GM10266 (cell line): ENCODE measurements around the gene SETBP1.
"Not testable (repeated sequence)": the region's sequence is repeated elsewhere in the genome, so short reads cannot be mapped to it uniquely, and the experiment has no call there.

Experiments used
- DNase-seq: peaks from one replicate; pipeline ENCODE4 v3.0.0; 2012; ENCODE audit errors: extremely low spot score
- TF ChIP-seq, protein P1 (sequence below): IDR thresholded peaks from 2 replicates; pipeline ENCODE4 v1.5.1; 2012; ENCODE audit warnings: mild to moderate bottlenecking, low read depth; ENCODE audit not compliant: control insufficient read depth, insufficient read depth; ENCODE audit errors: missing control alignments

Gene SETBP1

DNA sequence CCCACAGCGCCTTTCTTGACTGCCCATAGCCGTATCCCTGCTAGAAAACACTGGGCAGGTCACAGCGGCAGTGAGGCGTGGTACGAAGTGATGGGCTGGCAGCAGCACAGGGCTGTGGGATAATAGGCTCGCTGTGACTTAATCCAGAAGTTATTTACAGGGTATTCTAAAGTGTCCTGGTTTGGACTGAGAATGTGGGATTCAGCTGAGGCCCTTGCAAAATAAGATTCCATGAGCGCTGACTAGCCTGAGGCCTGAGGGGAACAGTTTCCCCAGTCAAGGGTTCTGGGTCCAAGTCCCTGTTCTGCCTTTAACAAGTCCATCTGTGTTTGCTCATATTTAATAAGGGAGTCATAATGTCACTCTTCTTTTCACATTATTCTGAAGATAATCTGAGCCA, 34.6 kb downstream of the SETBP1 start:
- DNase-seq, result no peak
- TF ChIP-seq, protein P1, sequence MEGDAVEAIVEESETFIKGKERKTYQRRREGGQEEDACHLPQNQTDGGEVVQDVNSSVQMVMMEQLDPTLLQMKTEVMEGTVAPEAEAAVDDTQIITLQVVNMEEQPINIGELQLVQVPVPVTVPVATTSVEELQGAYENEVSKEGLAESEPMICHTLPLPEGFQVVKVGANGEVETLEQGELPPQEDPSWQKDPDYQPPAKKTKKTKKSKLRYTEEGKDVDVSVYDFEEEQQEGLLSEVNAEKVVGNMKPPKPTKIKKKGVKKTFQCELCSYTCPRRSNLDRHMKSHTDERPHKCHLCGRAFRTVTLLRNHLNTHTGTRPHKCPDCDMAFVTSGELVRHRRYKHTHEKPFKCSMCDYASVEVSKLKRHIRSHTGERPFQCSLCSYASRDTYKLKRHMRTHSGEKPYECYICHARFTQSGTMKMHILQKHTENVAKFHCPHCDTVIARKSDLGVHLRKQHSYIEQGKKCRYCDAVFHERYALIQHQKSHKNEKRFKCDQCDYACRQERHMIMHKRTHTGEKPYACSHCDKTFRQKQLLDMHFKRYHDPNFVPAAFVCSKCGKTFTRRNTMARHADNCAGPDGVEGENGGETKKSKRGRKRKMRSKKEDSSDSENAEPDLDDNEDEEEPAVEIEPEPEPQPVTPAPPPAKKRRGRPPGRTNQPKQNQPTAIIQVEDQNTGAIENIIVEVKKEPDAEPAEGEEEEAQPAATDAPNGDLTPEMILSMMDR, result no peak

DNA sequence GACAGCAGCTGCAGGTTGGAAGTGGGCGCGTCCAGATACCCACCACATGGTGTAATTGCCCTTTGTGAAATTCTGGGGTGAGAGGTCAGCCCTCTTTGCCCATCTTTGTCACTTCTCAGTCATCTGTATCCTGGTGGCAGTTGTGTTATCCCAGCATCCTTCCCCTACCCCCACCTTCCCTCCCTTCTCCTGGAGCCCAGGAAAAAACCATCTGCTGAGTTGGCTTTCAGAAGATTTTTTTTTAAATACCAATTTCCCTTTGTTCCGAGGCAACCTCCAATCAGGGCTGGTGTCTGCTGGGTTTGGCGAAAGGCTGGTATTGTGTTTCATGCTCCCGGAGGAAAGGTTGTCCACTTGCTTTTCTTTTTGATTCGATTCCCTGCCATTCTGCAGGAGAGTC, 35.2 kb downstream of the SETBP1 start:
- TF ChIP-seq, protein P1, result no peak
- no peak for DNase-seq

DNA sequence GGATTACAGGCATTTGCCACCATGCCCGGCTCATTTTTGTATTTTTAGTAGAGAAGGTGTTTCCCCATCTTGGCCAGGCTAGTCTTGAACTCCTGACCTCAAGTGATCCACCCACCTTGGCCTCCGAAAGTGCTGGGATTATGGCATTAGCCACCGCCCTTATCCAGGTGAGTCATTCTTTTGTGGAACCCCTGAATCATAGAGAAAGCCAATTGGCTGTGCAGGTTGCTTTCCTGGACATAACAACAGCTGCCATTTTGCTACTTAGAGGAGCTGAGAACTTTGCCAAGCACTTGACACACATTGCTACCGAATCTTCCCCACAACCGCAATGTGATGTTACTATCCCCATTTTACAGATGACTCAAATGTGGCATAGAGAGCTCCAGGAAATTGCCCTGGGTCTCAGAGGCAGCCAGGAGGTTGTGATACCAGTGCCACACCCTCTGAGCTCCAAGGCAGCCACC, 36.0 kb downstream of the SETBP1 start:
- DNase-seq, result no peak

DNA sequence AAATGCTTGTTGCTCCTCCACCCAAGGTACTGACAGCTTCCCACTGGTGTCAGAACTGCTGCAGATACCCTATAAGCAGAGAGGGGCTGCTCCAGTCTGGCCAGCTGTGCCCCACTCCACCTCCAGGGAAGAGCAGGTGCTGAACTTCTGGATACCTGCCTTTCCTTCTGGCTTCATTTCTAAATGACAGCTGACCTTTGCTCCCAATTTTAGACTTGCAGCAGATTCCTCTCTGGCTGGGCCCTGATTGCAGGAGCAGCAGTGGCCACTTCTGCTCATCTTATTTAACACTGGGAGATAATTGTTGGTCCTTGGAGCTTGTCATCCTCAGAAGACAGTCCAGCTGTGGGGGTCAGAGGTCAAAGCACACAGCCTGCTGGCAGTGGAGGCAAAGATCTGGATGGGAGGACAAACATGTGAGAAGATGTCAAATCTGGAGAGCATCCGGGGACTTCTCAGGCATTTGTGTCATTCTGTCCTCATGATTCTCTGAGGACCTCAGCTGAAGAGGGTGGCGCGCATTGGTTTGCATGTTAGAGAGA, 38.9 kb downstream of the SETBP1 start:
- TF ChIP-seq, protein P1, result no peak
- DNase-seq, result no peak

More for the DNA sequence above, 36.0 kb downstream of the SETBP1 start:
- TF ChIP-seq, protein P1, result no peak

DNA sequence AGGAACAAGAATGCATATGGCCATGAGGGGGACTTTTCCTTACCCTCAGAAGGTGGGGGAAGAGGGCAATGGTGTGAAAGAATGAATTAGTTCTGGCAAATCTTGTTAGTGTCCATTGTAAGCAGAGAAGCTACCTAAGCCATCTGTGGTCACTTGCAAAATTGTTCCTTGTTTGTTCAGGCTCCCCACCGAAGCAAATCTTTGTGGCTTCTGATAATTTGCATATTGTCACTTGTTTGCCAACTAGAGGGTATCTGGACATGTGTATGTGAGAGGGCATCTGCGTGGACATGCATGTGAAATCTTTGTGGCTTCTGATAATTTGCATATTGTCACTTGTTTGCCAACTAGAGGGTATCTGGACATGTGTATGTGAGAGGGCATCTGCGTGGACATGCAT, 41.1 kb downstream of the SETBP1 start:
- DNase-seq, result not testable (repeated sequence)

DNA sequence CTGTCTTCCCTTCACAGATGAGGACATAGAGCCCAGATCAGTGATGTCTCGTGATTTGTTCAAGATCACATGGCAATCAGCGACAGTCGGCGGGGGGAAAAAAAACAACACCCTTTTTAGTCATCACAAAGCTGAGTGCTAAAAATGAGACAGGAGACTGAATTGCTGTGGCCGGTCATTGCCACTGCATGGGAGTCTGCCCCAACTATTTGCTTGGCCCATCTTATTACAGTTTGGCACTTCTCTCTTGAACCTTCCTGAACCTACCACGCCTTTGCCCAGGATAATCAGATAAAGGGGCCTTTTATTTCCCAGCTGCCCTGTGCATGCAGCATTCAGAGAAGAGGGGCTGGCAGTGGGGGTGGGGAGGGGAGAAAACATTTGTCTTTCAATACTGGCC, 42.7 kb downstream of the SETBP1 start:
- DNase-seq, result no peak
- TF ChIP-seq, protein P1, result peak; percentile 10

DNA sequence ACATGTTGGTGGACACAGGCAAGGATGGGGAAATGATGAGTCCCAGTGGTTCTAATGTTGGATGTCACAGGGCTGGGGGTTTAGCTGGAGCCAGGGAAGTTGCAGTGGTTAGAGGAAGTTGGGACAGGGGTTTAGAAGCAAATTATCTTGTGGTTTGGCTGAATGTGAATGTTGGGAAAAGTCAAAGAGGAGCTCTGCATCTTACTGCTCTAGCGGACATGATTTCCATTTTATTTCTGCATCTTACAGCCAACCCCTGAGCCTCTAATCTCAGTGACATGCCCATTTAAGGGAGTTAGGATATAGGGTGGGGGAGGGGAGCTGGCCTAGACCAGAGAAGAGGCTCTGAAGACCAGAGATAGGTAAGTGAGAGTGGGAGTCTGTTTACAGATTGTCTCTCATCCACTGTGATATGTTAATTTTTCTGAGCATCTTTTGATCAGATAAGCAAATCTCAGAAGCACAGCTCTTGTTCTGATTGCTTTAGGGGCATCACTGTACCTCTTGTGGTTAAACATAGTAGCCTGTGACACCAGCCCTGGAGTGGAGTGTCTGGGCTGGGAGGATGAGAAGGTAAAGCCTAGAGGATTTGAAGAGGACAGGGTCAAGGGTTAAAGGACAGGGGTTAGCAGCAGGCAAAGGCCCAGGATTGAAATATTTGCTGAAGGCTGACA, 43.6 kb downstream of the SETBP1 start:
- TF ChIP-seq, protein P1, result no peak
- no peak for DNase-seq
